Measurements from ENCODE around the gene PRG2. TPM values are rescaled to one million over a fixed set of nuclear protein-coding genes. Genes with fewer than 3 reads are reported as not detected.

The PRG2 gene, protein sequence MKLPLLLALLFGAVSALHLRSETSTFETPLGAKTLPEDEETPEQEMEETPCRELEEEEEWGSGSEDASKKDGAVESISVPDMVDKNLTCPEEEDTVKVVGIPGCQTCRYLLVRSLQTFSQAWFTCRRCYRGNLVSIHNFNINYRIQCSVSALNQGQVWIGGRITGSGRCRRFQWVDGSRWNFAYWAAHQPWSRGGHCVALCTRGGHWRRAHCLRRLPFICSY
- total RNA-seq (2022; extraction: Qiagen RNA extraction) = 0.08 TPM in 1 of 5 replicates, not detected in the others

GRCh38 chr11:57390535-57390934 is at the start of gene PRG2:
Gene PRG2, minus strand, starts transcription at chr11:57390650. Its CDS starts 706 bp downstream, at chr11:57389944.

DNA sequence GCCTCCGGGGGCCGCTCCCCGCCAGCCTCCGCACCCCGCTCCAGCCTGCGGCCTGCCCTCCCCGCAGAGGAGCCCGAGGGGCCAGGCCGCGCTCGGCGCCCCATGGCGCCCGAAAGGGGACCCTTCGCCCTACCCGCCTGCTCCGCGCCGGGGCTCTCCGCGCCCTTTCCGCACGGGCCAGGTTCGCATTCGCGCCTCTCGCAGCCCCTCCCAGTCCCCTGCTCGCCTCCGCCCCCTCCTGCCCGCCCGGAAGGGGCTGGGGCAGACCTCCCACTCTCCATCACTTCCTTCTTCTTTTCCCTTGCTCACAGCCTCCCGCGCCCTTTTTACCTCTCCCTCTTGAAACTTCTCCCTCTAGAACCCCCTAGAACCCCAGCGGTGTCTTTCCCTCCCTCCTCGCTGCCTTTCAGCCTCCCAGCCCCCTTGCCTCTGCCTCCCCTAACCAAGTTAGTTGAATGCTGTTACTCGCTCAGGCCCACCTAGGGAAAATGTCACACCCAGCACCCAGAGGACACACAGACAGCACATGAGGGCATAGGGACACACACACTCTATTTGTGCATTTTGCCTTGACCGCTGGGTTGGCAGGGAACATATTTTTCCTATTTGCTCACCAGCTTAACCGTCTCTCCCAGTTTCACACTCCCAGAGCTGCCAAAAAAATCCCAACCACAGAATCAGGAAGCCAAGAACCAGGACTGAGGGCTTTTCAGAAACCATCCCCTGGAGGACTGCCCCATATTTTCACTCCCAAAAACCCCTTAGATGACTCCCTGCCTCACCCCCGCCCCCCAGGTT is 36.7 kb upstream of the PRG2 start, which contains the start of gene SLC43A3:
Gene SLC43A3 (minus strand): TSS at position 193 of the 798 bp plus-strand sequence. CDS start 949 bp downstream, outside the sequence.

DNA sequence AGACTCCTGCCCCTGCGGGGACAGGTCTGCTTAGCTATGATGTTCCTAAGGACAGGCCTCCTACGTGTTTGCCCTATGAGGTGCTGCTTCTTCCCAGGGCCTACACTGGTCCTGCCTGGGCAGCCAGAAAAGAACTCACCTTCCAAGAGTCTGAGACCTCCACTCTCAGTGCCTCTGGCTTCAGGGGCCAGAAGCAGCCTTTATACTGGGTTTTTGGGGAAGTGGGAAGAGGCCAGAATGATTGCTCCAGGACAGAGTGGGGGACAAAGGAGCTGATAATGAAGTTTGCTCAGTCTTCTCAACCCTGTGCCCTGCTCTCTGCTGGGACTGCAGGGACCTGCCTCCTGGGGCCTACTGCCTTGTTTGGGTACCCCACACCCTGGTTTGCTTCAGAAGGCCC is 9.5 kb downstream of the PRG2 start, which contains the start of gene PRG3:
Gene PRG3 (minus strand): TSS at position 176 of the 400 bp plus-strand sequence. CDS start 442 bp downstream, outside the sequence.

DNA sequence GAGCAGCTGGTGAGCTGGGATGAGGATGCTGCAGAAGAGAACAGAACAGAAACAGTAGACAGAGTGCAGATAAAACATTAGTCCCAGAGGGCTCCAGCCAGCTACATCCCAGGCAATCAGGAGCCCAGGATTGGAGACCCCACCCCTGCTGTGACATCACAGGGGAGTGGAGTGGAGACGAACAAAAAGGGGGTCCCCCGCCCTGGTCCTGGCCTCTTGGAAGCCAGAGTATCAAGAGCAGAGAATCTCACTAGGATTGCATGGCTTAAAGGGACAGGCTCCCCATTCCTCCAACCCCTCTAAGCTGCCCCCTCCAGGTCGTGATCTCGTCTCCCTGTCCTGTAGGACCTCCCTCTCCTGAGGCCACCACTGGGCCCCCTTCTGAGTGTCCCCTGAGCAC is 52.3 kb downstream of the PRG2 start, which contains the start of gene P2RX3:
Gene P2RX3 (plus strand): TSS at position 211 of the 400 bp plus-strand sequence. CDS start 199 bp downstream, outside the sequence.

Other genes with a start within 250 kb of the PRG2 start
- gene LRRC55, start 208.7 kb downstream of the PRG2 start, total RNA-seq (2022; extraction: Qiagen RNA extraction) = not detected in 5 replicates
- 0.04 TPM in 1 of 5 replicates, not detected in the others for gene APLNR, start 153.4 kb downstream of the PRG2 start, total RNA-seq (2022; extraction: Qiagen RNA extraction)
- 62.1 to 110 TPM (median 105 TPM) in 5 replicates for gene TNKS1BP1, start 65.7 kb downstream of the PRG2 start, total RNA-seq (2022; extraction: Qiagen RNA extraction)
- gene SSRP1, start 54.8 kb downstream of the PRG2 start, total RNA-seq (2022; extraction: Qiagen RNA extraction) = 231 to 260 TPM (median 252 TPM) in 5 replicates
- gene P2RX3, start 52.3 kb downstream of the PRG2 start, total RNA-seq (2022; extraction: Qiagen RNA extraction) = 0.05 to 0.23 TPM (median 0.15 TPM) in 5 replicates
- gene PRG3, start 9.5 kb downstream of the PRG2 start, total RNA-seq (2022; extraction: Qiagen RNA extraction) = not detected in 5 replicates
- gene SLC43A3, start 36.5 kb upstream of the PRG2 start, total RNA-seq (2022; extraction: Qiagen RNA extraction) = 0.33 to 0.58 TPM (median 0.43 TPM) in 5 replicates
- 41.3 to 86.1 TPM (median 84.7 TPM) in 5 replicates for gene RTN4RL2, start 69.9 kb upstream of the PRG2 start, total RNA-seq (2022; extraction: Qiagen RNA extraction)
- 1.8 to 3.0 TPM (median 2.6 TPM) in 5 replicates for gene SLC43A1, start 125.1 kb upstream of the PRG2 start, total RNA-seq (2022; extraction: Qiagen RNA extraction)
- 134 to 165 TPM (median 145 TPM) in 5 replicates for gene TIMM10, start 140.1 kb upstream of the PRG2 start, total RNA-seq (2022; extraction: Qiagen RNA extraction)
- not detected in 5 replicates for gene SMTNL1, start 146.9 kb upstream of the PRG2 start, total RNA-seq (2022; extraction: Qiagen RNA extraction)
- 34.4 to 45.3 TPM (median 43.0 TPM) in 5 replicates for gene UBE2L6, start 177.0 kb upstream of the PRG2 start, total RNA-seq (2022; extraction: Qiagen RNA extraction)
- 0.41 to 1.2 TPM (median 0.95 TPM) in 5 replicates for gene SERPING1, start 207.0 kb upstream of the PRG2 start, total RNA-seq (2022; extraction: Qiagen RNA extraction)

Measured in A549 treated with dexamethasone at 1 μM for 4 hours (cell line).